Activated CD8-positive, alpha-beta memory T cell treated with anti-CD3 and anti-CD28 coated beads for 48 hours (primary cell): ENCODE data around the gene C1orf159.

Experiments
- DNase-seq, 3 experiments: peaks; one replicate each; pipeline ENCODE4 v3.0.0-alpha.2; 2020; ENCODE audit warnings: low read depth in 2 of 3, low spot score in 2 of 3

The C1orf159 gene

DNA sequence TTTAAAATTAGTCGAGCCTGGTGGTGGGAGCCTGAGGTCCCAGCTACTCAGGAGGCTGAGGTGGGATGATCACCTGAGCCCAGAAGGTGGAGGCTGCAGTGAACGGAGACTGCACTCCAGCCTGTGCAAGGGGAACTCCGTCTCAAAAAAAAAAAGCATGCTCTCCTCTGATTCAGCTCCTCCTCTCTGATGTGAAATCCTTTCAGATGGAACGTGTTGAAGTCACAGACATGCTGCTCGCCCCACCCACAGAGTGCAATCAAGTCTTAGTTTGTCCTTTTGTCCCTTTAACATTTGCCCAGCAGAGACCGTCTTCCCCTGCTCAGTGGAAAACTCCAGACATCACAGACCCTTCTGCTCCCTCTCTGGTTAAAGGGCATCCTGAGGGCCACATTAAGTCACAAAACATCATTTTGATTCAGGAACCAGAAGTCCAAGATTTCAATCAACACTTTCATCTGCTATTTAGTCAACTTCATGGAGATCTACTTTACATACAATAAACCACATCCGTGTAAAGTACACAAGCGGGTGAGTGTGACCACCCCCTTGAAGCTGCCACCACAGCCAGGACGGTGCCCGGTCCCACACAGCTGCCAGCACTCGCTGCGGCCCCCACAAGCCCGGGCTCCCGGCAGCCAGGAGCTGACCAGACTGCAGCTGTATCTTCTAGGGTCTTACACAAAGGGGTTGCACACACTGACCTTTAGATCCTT, 22.8 kb downstream of the C1orf159 start:
- DNase-seq, result no peak

GRCh38 chr1:1092149-1092855, 23.6 kb downstream of the C1orf159 start:
- DNase-seq, result no peak

GRCh38 chr1:1091344-1092148, 24.3 kb downstream of the C1orf159 start:
- no peak for DNase-seq

GRCh38 chr1:1090424-1091343, 25.2 kb downstream of the C1orf159 start:
- DNase-seq, result no peak

- no peak for DNase-seq
These were observed 26.0 kb downstream of the C1orf159 start for GRCh38 chr1:1089731-1090423.

DNA sequence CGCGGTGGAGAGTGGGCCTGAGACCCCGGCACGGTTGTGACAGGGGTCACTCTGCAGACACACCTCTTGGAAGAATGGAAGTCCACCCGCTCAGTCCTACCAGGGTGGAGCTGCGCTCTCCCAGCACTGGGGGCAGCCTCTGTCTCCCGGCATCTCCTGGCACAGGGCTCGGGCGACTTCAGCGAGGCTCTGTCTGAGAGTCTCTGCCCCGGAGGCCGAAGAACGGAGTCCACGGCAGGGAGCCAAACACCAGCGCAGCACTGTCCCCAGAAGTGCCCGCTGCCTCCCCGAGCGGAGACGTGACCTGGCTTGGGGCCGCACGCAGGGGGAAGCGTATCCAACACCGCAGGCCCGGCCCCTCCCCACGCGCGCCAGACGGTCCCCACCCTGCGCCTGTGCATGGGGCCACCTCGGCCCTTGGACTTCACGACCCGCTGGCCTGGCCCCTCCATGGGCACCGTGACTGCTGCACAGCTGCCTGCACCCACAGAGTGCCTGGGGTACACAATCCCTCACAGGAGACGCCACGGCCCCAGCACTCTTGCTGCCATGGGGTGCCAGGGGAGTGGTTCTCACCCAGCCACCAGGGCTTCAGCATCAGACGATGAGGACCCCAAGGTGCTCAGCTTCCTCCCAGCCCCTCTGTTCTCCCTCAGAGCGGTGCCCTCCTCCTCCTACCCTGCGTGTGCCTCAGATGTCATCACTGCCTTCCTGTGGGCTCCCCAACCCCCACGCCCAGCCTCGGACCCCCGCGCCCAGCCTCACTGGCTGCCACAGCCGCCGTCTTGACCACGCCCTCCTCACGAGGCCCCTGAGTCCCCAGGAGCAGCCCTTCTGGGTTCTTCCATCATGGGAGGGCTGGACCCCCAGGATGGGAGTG, 26.8 kb downstream of the C1orf159 start:
- DNase-seq, result no peak

- no peak for DNase-seq
These were observed 27.7 kb downstream of the C1orf159 start for GRCh38 chr1:1088029-1088800.

DNA sequence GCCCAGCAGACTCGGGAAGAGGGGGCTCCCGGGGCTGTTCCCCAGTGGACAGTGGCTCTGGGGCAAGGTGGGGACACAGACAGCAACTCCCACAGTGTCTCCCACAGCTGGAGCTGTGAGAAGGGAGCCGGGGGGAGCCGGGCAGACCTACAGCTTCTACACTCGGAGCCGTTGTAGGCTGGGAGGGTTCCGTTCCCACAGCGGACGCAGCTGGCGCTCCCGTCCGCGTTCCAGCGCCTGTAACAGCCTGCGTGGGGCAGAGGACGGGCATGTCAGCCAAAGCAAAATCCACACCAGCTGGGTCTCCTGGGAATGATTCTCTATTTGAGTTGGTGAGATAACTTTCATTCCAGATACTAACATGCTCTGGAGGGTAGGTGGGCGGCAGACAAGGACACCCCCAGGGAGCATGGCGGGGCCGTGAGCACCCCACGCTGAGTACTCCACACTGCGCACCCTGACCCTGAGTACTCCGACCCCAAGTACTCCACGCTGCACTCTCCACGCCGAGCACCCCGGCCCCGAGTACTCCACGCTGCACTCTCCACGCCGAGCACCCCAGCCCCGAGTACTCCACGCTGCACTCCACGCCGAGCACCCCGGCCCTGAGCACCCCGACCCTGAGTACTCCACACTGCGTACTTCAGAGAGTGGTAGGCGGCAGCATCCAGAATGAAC, 28.4 kb downstream of the C1orf159 start:
- DNase-seq, result no peak

- no peak for DNase-seq
These were observed 29.0 kb downstream of the C1orf159 start for GRCh38 chr1:1086911-1087341.

DNA sequence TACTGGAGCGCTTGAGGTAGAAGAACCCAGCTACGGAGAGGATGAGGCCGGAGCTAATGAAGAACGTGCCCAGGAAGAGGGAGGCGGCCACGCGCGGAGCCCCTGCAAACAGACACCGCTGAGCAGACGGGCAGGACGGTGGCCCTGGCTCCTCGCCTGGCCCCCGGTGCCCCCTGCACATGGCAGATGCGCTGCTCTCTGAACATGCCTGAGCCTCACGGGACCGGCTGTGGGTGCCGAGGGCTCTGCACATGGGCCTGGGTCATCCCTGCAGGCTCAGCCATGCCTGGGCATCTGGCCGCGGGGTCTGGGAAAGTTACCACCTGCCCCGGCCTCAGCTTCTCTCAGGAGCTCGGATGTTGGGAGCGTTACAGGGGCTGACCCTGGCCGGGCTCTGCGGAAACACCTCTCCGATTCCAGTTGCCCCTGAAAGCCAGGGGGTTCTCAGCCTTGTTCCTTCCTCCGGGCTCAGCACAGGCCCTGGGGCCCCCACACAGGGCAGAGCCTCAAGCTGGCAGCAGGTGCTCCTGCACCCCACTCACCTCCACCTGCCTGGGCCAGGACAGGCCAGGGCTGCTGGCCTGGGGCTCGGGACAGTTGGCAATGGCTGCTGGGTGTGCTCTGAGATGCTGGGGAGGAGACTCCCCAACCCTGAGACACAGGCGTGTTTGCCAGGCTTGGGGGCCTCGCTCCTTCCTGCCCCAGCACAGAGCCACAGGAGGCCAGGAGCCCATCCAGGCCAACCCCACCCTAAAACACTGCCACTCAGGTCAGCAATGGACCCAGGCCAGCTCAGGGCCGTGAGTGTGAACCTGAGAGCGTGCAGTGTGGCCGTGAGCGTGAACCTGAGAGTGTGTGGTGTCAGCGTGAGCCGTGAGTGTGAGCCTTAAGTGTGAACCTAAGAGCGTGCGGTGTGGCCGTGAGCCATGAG, 29.7 kb downstream of the C1orf159 start:
- no peak for DNase-seq

- no peak for DNase-seq
These were observed 30.6 kb downstream of the C1orf159 start for GRCh38 chr1:1085171-1085841.

GRCh38 chr1:1084372-1085170, 31.3 kb downstream of the C1orf159 start:
- no peak for DNase-seq

DNA sequence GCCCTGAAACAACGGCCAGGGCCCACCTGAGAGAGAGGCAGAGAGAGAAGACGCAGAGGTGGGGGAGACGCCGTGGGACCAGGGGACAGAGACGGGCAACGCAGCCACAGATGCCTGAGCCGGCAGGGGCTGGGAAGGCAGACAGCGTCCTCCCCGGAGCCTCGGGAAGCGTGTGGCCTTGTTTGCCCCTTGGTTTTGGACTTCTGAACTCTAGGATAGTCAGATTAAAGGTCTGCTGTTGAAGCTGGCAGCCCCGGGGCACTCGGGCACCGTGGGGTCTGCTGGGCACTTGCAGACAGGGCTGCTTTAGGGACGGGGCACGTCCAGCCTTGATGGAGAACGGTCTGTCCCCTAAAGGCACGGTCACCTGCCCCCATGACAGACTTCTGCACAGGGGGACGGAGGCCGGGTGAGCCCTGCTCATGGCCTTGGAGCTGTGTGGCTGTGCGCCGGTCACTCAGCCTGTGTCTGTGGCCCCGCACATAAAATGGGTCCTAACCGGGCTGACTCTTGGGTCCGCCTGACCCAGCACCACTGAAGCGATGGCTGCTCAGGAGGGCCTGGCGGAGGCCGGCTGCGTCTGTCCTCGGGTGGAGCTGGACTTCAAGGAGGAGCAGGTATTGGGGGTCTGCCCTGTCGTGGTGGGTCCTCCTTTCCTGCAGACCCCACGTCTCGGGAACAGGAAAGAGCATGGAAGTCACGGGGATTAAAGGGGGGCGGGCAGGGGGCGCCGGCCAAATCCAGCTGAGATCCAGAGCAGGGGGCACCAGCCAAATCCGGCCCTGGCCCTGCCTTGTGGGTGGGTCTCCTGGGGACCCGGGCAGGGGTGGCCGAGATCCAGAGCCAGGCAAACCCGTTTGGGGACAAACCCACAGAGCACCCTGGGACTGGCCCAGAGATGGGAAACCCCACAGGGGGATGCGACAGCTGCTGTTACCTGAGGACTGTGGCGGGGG, 32.2 kb downstream of the C1orf159 start:
- DNase-seq, result no peak

- DNase-seq, result no peak
These were observed 33.0 kb downstream of the C1orf159 start for GRCh38 chr1:1082776-1083415.
